KBM-7 (cell line): ENCODE data around the gene CRYGN.

Experiments used
- DNase-seq: peaks from one replicate; pipeline ENCODE4 v3.0.0-alpha.2; 2015
- in situ Hi-C: fragments of 300-500 bp; cut with MboI; formaldehyde crosslinking; loops from 2 replicates; pipeline ENCODE4 v1.14.3; 2020; ENCODE audit warnings: low sequenced_read_pairs, low pct_unique_long_range_greater_than_20kb, mixed read lengths

Gene CRYGN

GRCh38 chr7:151386301-151387160, 53.4 kb downstream of the CRYGN start:
- no peak for DNase-seq
- in situ Hi-C loops: no loop called here

GRCh38 chr7:151385626-151386300, 54.2 kb downstream of the CRYGN start:
- in situ Hi-C loops: no loop called here
- no peak for DNase-seq

GRCh38 chr7:151384776-151385625, 54.9 kb downstream of the CRYGN start:
- no peak for DNase-seq
- in situ Hi-C loops: no loop called here

GRCh38 chr7:151384352-151384697, 55.6 kb downstream of the CRYGN start:
- in situ Hi-C loops: no loop called here
- DNase-seq: no peak

- in situ Hi-C loops: no loop called here
- DNase-seq: no peak
Measured at GRCh38 chr7:151383638-151384351, 56.1 kb downstream of the CRYGN start.

GRCh38 chr7:151382079-151382885, 57.7 kb downstream of the CRYGN start:
- no peak for DNase-seq
- in situ Hi-C loops: no loop called here

- in situ Hi-C loops: no loop called here
- no peak for DNase-seq
Measured at GRCh38 chr7:151381348-151382078, 58.4 kb downstream of the CRYGN start.

GRCh38 chr7:151381098-151381347, 58.9 kb downstream of the CRYGN start:
- in situ Hi-C loops: no loop called here
- no peak for DNase-seq

GRCh38 chr7:151380199-151381097, 59.5 kb downstream of the CRYGN start:
- no peak for DNase-seq
- in situ Hi-C loops: no loop called here

GRCh38 chr7:151379534-151380198, 60.3 kb downstream of the CRYGN start:
- in situ Hi-C loops: no loop called here
- DNase-seq: no peak

GRCh38 chr7:151379193-151379520, 60.8 kb downstream of the CRYGN start:
- in situ Hi-C loops: no loop called here
- no peak for DNase-seq
